Stomach (tissue), 9 donors: ENCODE results near the gene ADAD2. TPM values are rescaled to one million over a fixed set of nuclear protein-coding genes. Genes with fewer than 3 reads are reported as not detected.

ENCODE experiments used
- DNase-seq, 2 donors: peaks; one replicate each; pipeline versions ENCODE4 v3.0.0 to v3.0.0-alpha.2; 2013 to 2019
- H3K27ac ChIP-seq, 5 donors: fragments of 200-600 bp in 4 of 5; sonication (generic) in 4 of 5; one replicate each; pipeline ENCODE4 v1.5.1; 2013 to 2019; ENCODE audit warnings: mild to moderate bottlenecking in 1 of 5, moderate library complexity in 1 of 5
- H3K27me3 ChIP-seq, 3 donors: fragments of 200-600 bp; sonication (generic); one replicate each; pipeline ENCODE4 v1.5.1; 2017 to 2019; ENCODE audit warnings: mixed run types in 1 of 3
- H3K36me3 ChIP-seq, 4 donors: fragments of 200-600 bp; sonication (generic); 1 replicate in 3 of 4; 2 replicates in 1 of 4; pipeline ENCODE4 v1.5.1; 2016 to 2019
- H3K4me1 ChIP-seq, 4 donors: fragments of 200-600 bp; sonication (generic); one replicate each; pipeline ENCODE4 v1.5.1; 2016 to 2019
- H3K4me3 ChIP-seq, 4 donors: fragments of 200-600 bp; sonication (generic) in 3 of 4; one replicate each; pipeline ENCODE4 v1.5.1; 2016 to 2019; ENCODE audit warnings: mild to moderate bottlenecking in 1 of 4
- H3K9me3 ChIP-seq, 4 donors: fragments of 200-600 bp; sonication (generic); one replicate each; pipeline ENCODE4 v1.5.1; 2016 to 2019
- EP300 ChIP-seq: sonication (generic); formaldehyde crosslinking; IDR thresholded peaks from one replicate; pipeline ENCODE4 v1.6.1; 2017; ENCODE audit warnings: antibody characterized with exemption
- POLR2A ChIP-seq, 4 donors: fragments of 450-650 bp; IDR thresholded peaks; one replicate each; pipeline ENCODE4 v1.6.1; 2016; ENCODE audit warnings: antibody characterized with exemption in 4 of 4, control low read depth in 2 of 4, mild to moderate bottlenecking in 1 of 4, moderate library complexity in 1 of 4
- POLR2AphosphoS5 ChIP-seq, 3 donors: sonication (generic); formaldehyde crosslinking; IDR thresholded peaks; one replicate each; pipeline ENCODE4 v1.6.1; 2016; ENCODE audit warnings: antibody characterized with exemption in 3 of 3
- WGBS, 5 donors: extraction: QIAGEN DNeasy Blood & Tissue Kit in 3 of 5; methylation state at CpG; one replicate each; pipeline versions ENCODE4 v1.1.5 to v1.1.7; 2013 to 2018; 5-methylcytosine and 5-hydroxymethylcytosine counted together
- intact Hi-C: fragments of 100-400 bp; cut with DNase I; formaldehyde crosslinking; loops from one replicate; pipeline ENCODE4 v1.15.1; 2023; ENCODE audit warnings: low total_unique reads
- polyA plus RNA-seq, 3 donors: library from polyadenylated mRNA; stranded (reverse); fragments of 200-250 nt; gene quantifications; one replicate each; pipeline ENCODE4 v1.2.3, GENCODE V29; 2013
- total RNA-seq, 5 donors: library from RNA; depleted of rRNA; stranded (reverse); fragments of >200 nt; gene quantifications; one replicate each; pipeline versions ENCODE4 v1.1.0 to v1.2.3, GENCODE V29; 2014 to 2016
- TF ChIP-seq, protein P1 (sequence below), 7 experiments: fragments of 450-650 bp in 4 of 7; fragments of 200-600 bp in 3 of 7; sonication (generic) in 3 of 7; IDR thresholded peaks; one replicate each; pipeline ENCODE4 v1.5.1; 2016 to 2019; ENCODE audit warnings: antibody characterized with exemption in 7 of 7, control low read depth in 2 of 7, mild to moderate bottlenecking in 1 of 7
- donor health status: healthy with polysubstance abuse.
- donor health status: Bipolar disorder and iron deficiency.
- donor health status: healthy.

ADAD2 gene
- total and polyA plus RNA-seq, 8 donors, result 0.18 to 4.3 (median 2.5) TPM; not detected in 4

DNA sequence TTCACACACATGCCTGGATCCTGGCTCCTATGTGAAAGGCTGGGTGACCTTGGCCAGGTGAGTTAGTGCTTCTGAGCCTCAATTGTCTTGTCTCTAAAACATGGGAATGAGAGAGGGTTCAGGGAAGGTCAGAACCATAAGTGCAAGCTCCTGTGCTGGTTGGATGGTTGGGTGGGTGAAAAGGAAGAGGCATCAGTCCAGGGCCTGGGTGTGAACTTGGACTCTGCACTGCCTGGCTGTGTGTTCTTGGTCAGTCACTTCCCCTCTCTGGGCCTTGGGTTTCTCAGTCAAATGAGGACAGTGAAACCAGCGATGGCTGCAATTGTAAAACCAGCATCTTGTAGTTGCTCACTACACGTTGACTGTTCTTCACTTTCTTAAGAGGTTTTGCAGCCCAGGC is 49.5 kb downstream of the ADAD2 start:
- H3K27ac ChIP-seq, result no peak overlapping the region
- TF ChIP-seq EP300 (no peak), POLR2A (IDR thresholded peaks at IDR 0.05) (no peak), POLR2AphosphoS5 (IDR thresholded peaks at IDR 0.05) (no peak)
- TF ChIP-seq, protein P1, sequence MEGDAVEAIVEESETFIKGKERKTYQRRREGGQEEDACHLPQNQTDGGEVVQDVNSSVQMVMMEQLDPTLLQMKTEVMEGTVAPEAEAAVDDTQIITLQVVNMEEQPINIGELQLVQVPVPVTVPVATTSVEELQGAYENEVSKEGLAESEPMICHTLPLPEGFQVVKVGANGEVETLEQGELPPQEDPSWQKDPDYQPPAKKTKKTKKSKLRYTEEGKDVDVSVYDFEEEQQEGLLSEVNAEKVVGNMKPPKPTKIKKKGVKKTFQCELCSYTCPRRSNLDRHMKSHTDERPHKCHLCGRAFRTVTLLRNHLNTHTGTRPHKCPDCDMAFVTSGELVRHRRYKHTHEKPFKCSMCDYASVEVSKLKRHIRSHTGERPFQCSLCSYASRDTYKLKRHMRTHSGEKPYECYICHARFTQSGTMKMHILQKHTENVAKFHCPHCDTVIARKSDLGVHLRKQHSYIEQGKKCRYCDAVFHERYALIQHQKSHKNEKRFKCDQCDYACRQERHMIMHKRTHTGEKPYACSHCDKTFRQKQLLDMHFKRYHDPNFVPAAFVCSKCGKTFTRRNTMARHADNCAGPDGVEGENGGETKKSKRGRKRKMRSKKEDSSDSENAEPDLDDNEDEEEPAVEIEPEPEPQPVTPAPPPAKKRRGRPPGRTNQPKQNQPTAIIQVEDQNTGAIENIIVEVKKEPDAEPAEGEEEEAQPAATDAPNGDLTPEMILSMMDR (IDR thresholded peaks at IDR 0.05), result no peak
- H3K4me3 ChIP-seq, result no peak overlapping the region
- WGBS, 5 donors, result 70 to 91% (median 79%) methylated on average over 2 of the region's 2 CpGs
- no peaks in the 10 kb centered on the region for H3K4me1 ChIP-seq
- intact Hi-C loops, result no loop called here
- no peak for DNase-seq
- H3K27me3 ChIP-seq, result peaks cover 0 to 65% (median 11%) of the 10 kb centered on the region in 3 donors
- no peaks in the 10 kb centered on the region for H3K9me3 ChIP-seq
- no peaks in the 10 kb centered on the region for H3K36me3 ChIP-seq

DNA sequence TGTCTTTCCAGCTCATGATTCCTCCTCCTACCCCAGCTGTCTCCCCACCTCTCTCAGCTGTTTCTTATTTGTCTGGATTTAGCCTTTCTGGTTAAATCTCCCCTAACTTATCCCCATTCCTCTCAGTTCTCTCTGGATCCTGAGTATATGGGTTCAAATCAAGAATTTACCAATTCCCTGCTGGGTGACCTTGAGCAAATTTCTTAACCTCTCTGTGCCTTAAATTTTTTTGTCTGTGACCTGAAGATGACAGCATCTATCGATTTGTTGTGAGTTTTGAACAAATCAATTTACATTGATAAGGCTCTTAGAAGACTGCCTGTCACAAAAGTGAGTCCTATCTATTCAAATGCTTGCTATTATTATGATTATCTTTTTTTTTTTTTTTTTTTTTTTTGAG is 50.8 kb downstream of the ADAD2 start:
- 62 to 81% (median 68%) methylated on average over 1 of the region's 1 CpG for WGBS, 5 donors
- intact Hi-C loops, result no loop called here
- TF ChIP-seq POLR2AphosphoS5 (IDR thresholded peaks at IDR 0.05) (no peak), EP300 (no peak), POLR2A (IDR thresholded peaks at IDR 0.05) (no peak)
- TF ChIP-seq, protein P1 (IDR thresholded peaks at IDR 0.05), result no peak

GRCh38 chr16:84242839-84243238 is 51.9 kb downstream of the ADAD2 start:
- no peak for DNase-seq
- 78 to 85% (median 80%) methylated on average over 9 of the region's 9 CpGs for WGBS, 5 donors
- intact Hi-C loops, result no loop called here
- no peaks in the 10 kb centered on the region for H3K36me3 ChIP-seq
- peaks cover 0 to 56% (median 11%) of the 10 kb centered on the region in 3 donors for H3K27me3 ChIP-seq
- no peak overlapping the region for H3K27ac ChIP-seq
- TF ChIP-seq EP300 (no peak), POLR2A (IDR thresholded peaks at IDR 0.05) (no peak), POLR2AphosphoS5 (IDR thresholded peaks at IDR 0.05) (no peak)
- TF ChIP-seq, protein P1 (IDR thresholded peaks at IDR 0.05), result no peak
- H3K4me3 ChIP-seq, result no peak overlapping the region
- no peaks in the 10 kb centered on the region for H3K9me3 ChIP-seq
- no peaks in the 10 kb centered on the region for H3K4me1 ChIP-seq

More for the DNA sequence above, 50.8 kb downstream of the ADAD2 start:
- no peaks in the 10 kb centered on the region for H3K4me1 ChIP-seq
- no peak overlapping the region for H3K4me3 ChIP-seq
- no peak for DNase-seq
- H3K9me3 ChIP-seq, result no peaks in the 10 kb centered on the region
- no peak overlapping the region for H3K27ac ChIP-seq
- no peaks in the 10 kb centered on the region for H3K36me3 ChIP-seq
- peaks cover 0 to 63% (median 11%) of the 10 kb centered on the region in 3 donors for H3K27me3 ChIP-seq

- no peaks in the 10 kb centered on the region for H3K9me3 ChIP-seq
- DNase-seq, result no peak
- WGBS, 5 donors, result 36 to 85% (median 79%) methylated on average over 1 of the region's 1 CpG
- no peak overlapping the region for H3K27ac ChIP-seq
- no peaks in the 10 kb centered on the region for H3K36me3 ChIP-seq
- H3K27me3 ChIP-seq, result peaks cover 0 to 51% (median 11%) of the 10 kb centered on the region in 3 donors
- intact Hi-C loops, result no loop called here
- H3K4me3 ChIP-seq, result no peak overlapping the region
- TF ChIP-seq POLR2AphosphoS5 (IDR thresholded peaks at IDR 0.05) (no peak), EP300 (no peak), POLR2A (IDR thresholded peaks at IDR 0.05) (no peak)
- TF ChIP-seq, protein P1 (IDR thresholded peaks at IDR 0.05), result no peak
- no peaks in the 10 kb centered on the region for H3K4me1 ChIP-seq
These were observed 52.8 kb downstream of the ADAD2 start for GRCh38 chr16:84243732-84244131.
